Measurements from ENCODE around the gene OXCT2. TPM values are rescaled to one million over a fixed set of nuclear protein-coding genes. Genes with fewer than 3 reads are reported as not detected.

Gene OXCT2
- total and polyA plus RNA-seq, 9 of the 15 experiments (the other 6 are each of a cell fraction or from before 2014, with no cell fraction given): 0.08 to 0.64 (median 0.22) TPM; not detected in 2

DNA sequence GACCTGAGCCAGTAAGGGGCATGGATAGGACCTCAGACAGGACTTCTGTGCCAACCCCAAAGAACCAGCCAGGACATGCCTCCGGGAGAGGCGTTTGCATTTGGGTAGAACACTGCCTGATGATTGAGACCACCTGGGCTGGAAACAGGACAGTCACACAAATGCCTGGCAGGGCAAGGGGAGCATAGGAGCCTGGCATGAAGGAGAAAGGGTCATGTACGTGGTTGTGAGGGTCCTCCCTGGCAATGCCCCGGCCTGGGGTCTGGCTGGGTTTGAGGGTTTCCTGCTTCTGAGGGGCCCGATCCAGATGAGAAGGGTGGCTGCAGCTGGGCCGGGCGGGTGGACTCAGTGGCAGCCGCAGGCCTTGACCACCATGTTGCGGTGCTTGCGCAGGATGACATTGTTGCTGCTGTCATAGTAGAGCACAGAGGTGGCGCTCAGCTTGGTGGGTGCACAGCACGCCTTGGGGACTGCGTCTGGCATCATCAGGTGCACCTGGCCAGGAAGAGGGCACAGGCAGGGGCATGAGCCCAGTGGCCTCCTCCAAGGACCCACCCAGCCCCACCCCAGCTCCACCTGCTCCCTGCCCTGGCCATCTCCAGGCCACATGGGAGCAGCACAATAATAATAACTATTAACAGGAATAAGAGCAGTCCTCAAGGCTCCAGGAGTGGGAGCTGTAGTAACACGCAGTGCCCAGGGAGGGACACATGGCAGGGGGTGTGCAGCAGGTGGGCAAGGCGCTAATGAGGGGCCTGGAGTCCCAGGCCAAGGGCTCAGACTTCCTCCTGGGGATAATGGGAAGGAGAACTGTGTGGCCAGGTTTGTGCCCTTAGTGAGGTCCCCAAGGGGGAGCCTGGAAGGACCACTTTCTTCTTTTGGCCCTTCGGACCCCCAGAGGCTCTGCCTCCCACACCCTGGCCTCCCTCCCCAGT is 10.8 kb downstream of the OXCT2 start (continued):
- TF ChIP-seq ZBTB49 (CRISPR knock-in tag; IDR thresholded peaks at IDR 0.05; ENCODE audit: borderline replicate concordance): no peak
- TF ChIP-seq SUPT5H (IDR thresholded peaks at IDR 0.05): 0 out of 2 replicates have a peak, but pooled peaks have one; percentile 15
- no peak for TF ChIP-seq ZNF696 (CRISPR knock-in tag; conservative IDR thresholded peaks at IDR 0.05)
- TF ChIP-seq RBFOX2 (IDR thresholded peaks at IDR 0.05; ENCODE audit: low read depth, low read length): no peak
- TF ChIP-seq MYNN (IDR thresholded peaks at IDR 0.05): 0 out of 2 replicates have a peak, but pooled peaks have one; percentile 18
- no peak for TF ChIP-seq MYNN (CRISPR knock-in tag; IDR thresholded peaks at IDR 0.05)
- 0 out of 2 replicates have a peak, but pooled peaks have one; percentile 29 for TF ChIP-seq POLR2A (conservative IDR thresholded peaks at IDR 0.05)
- TF ChIP-seq POLR3G (IDR thresholded peaks at IDR 0.05; ENCODE audit: extremely low read depth, insufficient read length, insufficient replicate concordance): no peak
- no peak for TF ChIP-seq SMARCB1 (IDR thresholded peaks at IDR 0.05; ENCODE audit: insufficient read length, low read depth)
- peak; percentile 16 for TF ChIP-seq POLR2B (IDR thresholded peaks at IDR 0.05; ENCODE audit: low read depth, partially characterized antibody)

All from K562 (cell line).